ENCODE data around the gene NOP16.
"Not testable (repeated sequence)": the region's sequence is repeated elsewhere in the genome, so short reads cannot be mapped to it uniquely, and the experiment has no call there.

NOP16 gene

GRCh38 chr5:176408590-176408989 lies 20.2 kb upstream of the NOP16 start:
- no peak for DNase-seq

- not testable (repeated sequence) for DNase-seq
Observed at GRCh38 chr5:176408252-176408573, 19.8 kb upstream of the NOP16 start.

- DNase-seq = no peak
Observed at GRCh38 chr5:176407456-176408251, 19.3 kb upstream of the NOP16 start.

GRCh38 chr5:176406436-176407052 lies 18.1 kb upstream of the NOP16 start:
- no peak for DNase-seq

GRCh38 chr5:176405656-176406435 lies 17.4 kb upstream of the NOP16 start:
- DNase-seq = no peak

GRCh38 chr5:176401281-176402205 lies 13.1 kb upstream of the NOP16 start:
- no peak for DNase-seq

- no peak for DNase-seq
Observed at GRCh38 chr5:176400382-176401156, 12.2 kb upstream of the NOP16 start.

- no peak for DNase-seq
Observed at GRCh38 chr5:176397736-176398420, 9.5 kb upstream of the NOP16 start.

GRCh38 chr5:176396330-176396729 lies 7.9 kb upstream of the NOP16 start:
- DNase-seq = no peak

GRCh38 chr5:176394881-176395675 lies 6.7 kb upstream of the NOP16 start:
- no peak for DNase-seq

- DNase-seq = no peak
Observed at GRCh38 chr5:176394096-176394495, 5.7 kb upstream of the NOP16 start.

- DNase-seq = no peak
Observed at GRCh38 chr5:176392526-176392925, 4.1 kb upstream of the NOP16 start.

GRCh38 chr5:176391999-176392398 lies 3.6 kb upstream of the NOP16 start:
- peak; percentile 30 to 41 for DNase-seq

- no peak for DNase-seq
Observed at GRCh38 chr5:176391479-176391878, 3.1 kb upstream of the NOP16 start.

GRCh38 chr5:176389135-176390123 lies 1.0 kb upstream of the NOP16 start:
- no peak for DNase-seq

GRCh38 chr5:176388003-176388443 lies 375 bp downstream of the NOP16 start:
- no peak for DNase-seq

GRCh38 chr5:176387384-176387925 lies 943 bp downstream of the NOP16 start:
- DNase-seq = no peak

GRCh38 chr5:176386491-176386890 lies 1.9 kb downstream of the NOP16 start:
- no peak for DNase-seq

- no peak for DNase-seq
Observed at GRCh38 chr5:176384991-176385390, 3.4 kb downstream of the NOP16 start.

All from AML-193 (cell line).